ENCODE measurements around the gene RHOXF1.
"Not testable (repeated sequence)": the region's sequence is repeated elsewhere in the genome, so short reads cannot be mapped to it uniquely, and the experiment has no call there.

Gene RHOXF1, protein sequence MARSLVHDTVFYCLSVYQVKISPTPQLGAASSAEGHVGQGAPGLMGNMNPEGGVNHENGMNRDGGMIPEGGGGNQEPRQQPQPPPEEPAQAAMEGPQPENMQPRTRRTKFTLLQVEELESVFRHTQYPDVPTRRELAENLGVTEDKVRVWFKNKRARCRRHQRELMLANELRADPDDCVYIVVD

DNA sequence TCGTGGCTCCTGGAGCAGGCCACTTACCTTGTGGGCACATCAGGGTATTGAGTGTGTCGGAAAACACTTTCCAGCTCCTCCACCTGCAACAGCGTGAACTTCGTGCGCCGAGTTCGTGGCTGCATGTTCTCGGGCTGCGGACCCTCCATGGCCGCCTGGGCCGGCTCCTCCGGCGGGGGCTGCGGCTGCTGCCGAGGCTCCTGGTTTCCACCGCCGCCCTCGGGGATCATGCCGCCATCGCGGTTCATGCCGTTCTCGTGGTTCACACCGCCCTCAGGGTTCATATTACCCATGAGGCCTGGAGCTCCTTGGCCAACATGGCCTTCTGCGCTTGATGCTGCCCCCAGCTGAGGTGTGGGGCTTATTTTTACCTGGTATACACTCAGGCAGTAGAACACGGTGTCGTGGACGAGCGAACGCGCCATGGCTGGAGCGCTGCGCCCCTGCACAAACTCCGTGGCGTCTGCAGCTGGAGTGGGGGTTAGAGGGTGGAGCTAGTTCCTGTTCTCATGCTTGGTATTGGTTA is at the start of gene RHOXF1:
Gene RHOXF1 (minus strand): TSS at position 476 of the 526 bp plus-strand sequence. CDS start 51 bp downstream, at position 425.
- DNase-seq (ENCODE audit: low spot score), result no peak

DNA sequence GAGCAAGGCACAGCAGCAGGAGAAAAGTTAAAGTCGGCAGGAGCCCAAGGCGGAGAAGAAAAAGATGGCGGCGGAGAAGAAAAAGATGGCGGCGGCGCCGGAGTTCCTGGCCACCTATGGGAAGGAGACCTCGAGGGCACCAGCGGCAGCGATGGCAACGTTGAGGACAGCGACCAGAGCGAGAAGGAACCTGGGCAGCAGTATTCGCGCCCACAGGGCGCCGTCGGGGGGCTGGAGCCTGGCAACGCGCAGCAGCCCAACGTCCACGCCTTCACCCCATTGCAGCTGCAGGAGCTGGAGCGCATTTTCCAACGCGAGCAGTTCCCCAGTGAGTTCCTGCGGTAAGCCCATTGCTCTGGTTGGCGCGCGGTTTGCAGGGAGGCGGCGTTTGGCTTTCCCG is 43.4 kb upstream of the RHOXF1 start:
- DNase-seq (ENCODE audit: low spot score), result not testable (repeated sequence)

DNA sequence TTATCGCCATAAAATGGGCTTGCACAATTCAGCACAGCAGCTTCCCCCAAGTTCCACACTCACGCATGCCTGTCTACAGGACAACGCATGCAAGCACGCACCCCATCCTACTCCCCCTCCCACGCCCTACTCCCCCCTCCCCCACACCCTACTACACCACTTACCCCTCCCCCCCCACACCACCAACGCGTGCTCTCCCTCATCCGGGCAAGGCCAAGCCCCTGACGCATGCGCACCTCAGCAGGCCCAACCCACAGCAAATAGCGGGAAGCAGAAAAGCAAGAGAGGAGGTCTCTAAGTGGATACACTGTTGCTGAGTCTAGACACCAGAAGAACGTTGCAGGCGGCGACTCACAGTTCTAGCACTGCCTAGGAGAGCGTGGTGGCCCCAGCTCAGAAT is 42.6 kb upstream of the RHOXF1 start, which contains the start of gene RHOXF2:
Gene RHOXF2 (plus strand): TSS at position 301 of the 400 bp plus-strand sequence. CDS start 138 bp downstream, outside the sequence.
- DNase-seq (ENCODE audit: low spot score), result not testable (repeated sequence)

DNA sequence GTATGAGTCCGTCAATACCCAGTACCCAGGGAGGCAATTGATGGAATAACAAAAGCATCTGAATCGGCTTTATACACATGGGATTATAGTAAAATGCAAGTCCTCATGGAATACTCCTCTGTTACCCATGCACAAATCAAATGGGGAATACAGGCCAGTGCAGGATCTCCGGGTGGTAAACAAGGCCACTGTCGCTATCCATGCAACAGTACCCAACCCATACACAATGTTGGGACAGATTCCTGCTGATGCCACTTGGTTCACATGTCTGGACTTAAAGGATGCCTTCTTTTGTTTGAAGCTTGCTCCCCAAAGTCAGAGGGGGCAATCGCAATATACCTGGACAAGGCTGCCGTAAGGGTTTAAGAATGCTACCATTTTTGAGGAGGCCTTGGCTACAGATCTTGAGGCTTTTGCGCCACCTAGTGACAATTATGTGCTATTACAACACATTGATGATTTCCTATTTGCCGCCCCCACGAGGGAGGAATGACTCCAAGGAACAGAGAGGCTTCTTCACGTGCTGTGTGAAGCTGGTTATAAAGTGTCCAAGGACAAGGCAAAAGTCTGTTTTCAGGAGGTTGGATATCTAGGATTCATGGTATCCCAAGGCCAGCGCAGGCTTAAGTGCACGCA is 34.5 kb upstream of the RHOXF1 start:
- not testable (repeated sequence) for DNase-seq (ENCODE audit: low spot score)

DNA sequence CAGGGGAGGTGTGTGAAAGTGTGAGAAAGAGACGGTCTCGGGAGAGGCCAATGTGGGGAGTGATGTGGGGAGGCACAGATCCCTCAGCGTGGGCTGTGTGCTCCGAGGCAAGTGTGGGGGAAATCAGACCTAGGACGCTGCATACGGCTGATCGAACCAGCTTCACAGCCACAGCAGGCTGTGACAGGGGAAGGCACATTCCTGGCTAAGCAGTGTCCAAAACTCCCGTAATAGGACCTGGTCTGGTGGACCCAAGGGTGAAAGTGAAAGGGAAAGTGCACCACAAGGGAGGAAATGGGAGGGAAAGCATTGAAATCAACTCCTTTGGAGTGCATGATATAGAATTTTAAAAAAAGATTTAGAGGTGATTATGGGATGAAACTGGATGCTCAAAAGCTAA is 31.8 kb upstream of the RHOXF1 start:
- DNase-seq (ENCODE audit: low spot score), result no peak

DNA sequence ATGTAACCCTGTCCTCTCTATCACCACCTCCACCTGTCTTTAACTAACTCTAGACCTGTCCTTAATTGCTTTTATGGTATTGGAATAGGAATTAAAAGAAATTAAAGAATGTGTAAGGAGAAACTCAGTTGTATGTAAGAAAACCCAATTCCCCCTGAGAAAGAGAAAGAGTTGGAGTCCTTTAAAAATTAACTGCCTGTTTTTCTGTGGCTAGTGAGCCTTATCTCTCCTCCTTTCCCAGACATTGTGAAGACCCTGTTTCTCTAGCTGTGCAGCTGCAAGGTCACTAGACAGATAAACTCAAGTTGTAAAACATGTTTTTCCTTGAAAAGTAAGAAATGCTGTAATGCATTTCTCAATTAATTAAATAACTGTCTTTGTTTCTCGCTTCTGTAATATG is 30.6 kb upstream of the RHOXF1 start:
- not testable (repeated sequence) for DNase-seq (ENCODE audit: low spot score)

DNA sequence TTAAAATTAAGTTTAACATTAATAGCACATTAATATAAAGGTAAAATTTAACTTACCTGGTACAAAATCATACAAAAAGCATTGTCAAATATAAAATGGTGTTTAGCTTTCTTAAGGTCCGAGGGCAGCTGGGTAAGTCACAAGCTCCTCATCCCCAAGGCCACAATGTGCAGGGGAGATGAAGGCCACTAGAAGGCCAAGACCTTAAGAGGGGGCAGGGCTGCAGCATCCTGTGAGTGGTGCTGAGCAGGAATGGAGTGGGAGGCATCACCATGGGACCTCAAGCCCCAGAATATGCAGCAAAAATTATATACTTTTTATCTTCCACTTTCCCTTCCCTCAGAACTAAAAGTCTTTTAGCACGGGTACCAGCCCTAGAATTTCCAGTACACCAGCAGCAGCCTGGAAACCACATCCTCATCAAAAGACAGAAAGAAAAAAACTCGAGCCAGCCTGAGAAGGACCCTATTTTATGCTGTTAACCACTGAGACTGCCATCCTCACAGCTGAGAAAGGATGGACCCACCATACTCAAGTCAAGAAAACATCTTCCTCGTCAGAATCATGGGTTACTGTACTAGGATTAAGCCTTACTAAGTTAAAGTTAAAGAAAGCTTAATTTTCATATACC is 29.7 kb upstream of the RHOXF1 start:
- DNase-seq (ENCODE audit: low spot score), result no peak

DNA sequence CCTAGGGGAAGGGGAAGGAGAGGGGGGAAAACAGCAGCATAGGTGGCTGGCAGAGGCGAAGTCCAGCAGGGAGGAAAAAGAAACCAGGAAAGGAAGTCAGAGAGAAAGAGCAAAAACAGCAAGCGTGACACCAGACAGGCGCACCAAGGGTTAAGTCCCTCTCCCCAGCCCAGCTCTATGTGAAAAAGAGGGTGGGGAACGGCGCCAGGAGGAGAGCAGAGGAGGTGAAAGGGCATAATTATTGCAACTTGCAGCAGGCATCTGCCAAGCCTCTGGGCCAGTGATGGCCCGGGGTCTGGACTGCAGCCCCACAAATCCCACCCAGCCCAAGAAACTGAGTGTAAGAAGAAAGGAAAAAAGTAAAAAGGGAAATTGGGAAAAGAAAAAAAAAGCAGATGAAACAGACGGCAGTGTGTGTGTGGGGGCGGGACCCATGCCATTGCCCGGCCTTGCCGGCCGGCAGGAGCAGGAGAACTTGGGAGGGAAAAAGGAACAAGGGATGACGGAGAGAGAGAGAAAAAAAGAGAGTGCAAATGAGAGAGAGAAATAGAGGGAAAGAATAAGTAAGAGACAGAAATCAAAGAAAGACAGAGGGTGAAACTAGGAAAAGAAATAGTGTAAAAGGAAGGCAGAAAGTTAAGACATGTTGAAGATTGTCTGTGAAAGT is 28.6 kb upstream of the RHOXF1 start:
- peak; percentile 1 for DNase-seq (ENCODE audit: low spot score)

DNA sequence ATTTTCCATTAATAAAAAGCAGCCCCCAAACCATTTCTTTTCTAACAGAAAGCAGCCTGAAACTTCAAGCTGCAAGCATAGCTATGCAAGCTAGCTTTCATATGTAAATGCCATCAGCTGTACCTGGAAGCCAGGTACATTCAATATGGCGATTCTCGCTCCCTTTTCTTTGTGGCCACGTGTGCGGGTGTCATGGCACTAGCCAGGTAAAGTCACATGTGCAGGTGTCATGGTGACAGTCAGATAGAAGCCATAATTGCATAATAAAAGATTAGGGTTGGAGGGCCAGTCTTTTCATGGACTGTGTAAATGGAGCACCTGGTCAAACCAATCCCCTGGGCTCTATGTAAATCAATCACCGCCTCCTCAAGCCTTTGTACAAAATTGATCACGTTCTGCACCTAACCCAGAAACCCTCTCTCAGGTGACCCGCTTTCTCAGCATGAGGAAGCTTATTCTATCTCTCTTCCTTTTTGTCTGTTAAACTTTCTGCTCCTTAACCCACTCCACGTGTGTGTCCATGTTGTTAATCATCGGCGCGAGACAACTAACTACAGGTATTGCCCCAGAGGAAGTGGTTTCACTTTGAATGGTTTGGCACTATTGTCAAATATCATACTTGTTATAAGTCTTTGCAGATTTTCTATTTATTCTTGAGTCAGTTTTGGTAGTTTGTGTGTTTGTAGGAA is 24.7 kb upstream of the RHOXF1 start:
- DNase-seq (ENCODE audit: low spot score), result no peak

DNA sequence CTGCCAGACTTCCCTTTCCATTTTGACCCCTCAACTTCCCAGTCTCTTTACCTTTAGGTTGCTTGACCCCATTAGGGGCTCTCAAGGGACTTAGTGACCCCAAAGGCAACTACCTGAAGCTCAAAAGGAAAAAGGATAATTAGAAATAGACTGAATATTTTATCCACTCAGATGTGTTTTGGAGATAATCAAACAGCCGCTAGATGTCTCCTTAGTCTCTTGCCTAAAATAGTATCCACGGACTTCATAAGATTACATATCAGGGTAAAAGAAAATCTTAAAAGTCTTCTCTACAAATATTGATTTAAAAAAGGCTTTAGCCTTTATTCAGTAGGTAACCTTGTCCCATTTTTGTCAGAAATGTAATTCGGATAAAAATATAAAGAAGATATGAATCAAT is 21.7 kb upstream of the RHOXF1 start:
- no peak for DNase-seq (ENCODE audit: low spot score)

DNA sequence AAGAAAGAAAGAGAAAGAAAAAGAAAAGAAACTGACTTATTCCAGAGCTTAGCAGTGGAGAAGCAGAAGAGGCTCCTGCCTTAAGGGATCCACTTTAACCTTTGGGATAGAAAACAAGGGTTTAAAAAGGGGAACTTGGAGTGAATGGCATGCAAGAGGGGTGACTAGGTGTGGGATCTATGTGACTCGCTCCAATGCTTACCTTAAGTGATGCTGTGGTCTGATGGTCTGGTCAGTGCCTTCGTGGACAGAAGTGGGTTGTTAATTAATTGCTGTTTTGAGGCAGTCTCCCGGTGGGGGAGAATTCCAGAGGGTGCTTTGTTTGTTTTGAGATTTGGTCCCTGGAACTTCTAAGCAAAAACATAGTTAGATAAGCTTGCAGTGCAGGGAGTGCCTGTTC is 21.1 kb upstream of the RHOXF1 start:
- DNase-seq (ENCODE audit: low spot score), result no peak

DNA sequence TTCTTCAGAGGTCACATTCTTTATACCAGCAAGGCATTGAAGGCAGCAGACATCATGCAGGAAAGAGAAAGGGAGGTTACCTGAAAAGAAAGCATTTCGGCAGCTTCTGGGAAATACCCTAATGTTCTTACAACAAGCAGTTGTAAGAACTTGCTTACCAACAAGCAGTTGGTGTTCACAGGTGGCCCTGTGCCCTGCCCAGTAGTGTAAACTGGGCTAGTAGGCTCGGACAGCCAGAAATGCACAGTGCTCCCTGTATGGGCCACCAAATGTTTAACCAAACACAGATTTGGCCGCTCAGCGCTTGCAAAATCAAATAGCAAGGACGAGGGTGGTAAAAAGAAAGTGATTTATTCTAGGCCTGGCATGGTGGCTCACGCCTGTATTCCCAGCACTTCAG is 20.4 kb upstream of the RHOXF1 start:
- DNase-seq (ENCODE audit: low spot score), result no peak

DNA sequence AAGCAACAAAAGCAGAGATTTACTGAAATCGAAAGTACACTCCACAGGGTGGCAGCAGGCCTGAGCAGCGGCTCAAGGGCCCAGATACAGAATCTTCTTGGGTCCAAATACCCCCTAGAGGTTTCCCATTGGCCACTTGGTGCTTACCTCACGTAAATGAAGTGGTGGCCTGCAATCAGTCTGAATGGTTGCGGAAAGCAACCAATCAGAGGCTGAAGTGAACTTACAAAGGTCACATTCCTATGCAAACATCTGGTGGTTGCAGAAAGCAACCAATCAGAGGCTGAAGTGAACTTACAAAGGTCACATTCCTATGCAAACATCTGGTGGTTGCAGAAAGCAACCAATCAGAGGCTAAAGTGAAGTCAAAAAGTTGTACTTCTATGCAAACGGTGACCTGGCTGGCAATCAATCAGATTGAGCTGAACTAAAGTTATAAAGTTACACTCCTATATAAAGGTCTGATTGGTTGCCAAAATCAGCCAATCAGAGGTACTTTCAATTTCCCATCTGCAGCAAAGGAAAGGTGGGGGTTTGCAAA is 12.7 kb upstream of the RHOXF1 start:
- DNase-seq (ENCODE audit: low spot score), result not testable (repeated sequence)

DNA sequence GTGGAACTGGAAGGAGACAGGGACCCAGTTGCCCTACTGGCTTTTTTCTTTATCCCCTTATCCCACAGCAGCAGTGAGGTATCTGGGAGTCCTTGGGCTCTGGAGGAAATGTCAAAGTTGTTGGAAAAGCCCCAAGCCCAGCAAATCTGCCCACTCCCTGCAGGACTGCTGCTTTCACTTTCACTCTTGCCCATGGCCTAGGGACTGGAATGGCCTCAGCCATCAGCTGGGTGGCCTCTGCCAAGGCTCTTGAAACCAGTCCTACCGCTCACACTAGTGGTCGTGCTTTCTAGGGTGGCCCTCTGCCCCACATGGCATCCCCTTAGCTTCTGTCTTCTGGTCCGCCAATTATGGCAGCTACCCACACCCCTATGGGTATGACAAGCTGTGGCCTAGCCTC is 9.7 kb upstream of the RHOXF1 start:
- no peak for DNase-seq (ENCODE audit: low spot score)

DNA sequence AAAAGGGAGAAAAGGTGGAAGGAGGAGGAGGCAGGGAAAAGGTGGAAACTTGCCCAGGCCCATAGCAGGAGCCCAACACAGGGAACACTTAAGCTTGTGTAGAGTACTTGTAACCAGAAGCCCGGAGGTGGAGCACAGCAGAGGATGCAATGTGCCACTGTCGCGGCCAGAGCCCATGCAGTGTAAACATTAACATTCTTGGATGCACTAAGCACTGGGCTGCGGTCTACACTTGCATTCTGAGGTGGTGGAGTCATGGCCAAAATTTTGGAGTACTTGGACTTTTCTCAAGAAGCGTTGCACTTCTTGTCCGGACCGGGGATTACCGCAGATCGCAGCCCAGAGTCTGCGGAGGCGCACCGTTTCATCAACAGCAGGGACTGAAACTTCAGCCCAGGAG is 4.5 kb upstream of the RHOXF1 start:
- no peak for DNase-seq (ENCODE audit: low spot score)

DNA sequence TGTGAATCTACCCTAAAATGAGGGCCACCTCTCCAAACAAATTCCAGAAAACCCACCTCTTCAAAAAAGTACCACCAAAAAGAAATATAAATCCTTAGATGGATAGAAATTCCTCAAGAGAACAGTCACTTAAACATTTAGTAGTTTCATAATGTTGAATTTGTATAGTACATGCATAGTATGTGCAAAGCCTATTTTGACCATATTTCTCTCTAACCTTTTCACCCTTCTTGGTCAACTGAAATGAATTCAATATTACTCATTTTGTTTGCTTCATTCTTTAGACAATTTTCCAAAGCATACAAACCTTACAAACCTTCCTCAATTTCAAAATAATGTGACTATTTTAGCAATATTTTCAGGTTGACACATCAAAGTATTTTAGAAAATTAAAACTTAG is 4.1 kb downstream of the RHOXF1 start:
- DNase-seq (ENCODE audit: low spot score), result no peak

DNA sequence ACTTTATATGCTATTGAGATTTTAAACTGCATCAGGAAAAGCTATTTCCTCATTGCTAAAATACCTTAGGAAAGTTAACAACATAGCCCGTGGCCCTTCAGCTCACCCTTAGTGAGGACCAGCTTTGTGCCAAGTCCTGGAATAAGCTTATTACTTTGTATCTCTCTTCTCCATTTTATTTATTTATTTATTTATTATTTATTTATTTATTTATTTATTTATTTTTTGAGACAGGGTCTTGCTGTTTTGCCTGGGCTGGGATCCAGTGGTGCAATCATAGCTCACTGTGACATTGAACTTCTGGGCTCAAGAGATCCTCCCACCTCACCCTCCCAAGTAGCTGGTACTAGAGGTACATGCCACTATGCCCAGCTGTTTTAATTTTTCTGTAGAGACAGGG is 6.3 kb downstream of the RHOXF1 start:
- DNase-seq (ENCODE audit: low spot score), result no peak

DNA sequence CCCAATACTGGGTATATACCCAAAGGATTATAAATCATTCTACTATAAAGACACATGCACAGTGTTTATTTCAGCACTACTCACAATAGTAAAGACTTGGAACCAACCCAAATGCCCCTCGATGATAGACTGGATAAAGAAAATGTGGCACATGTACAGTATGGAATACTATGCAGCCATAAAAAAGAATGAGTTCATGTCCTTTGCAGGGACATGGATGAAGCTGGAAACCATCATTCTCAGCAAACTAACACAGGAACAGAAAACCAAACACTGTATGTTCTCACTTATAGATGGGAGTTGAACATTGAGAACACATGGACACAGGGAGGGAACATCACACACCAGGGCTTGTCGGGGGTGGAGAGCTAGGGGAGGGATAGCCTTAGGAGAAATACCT is 11.0 kb downstream of the RHOXF1 start:
- DNase-seq (ENCODE audit: low spot score), result not testable (repeated sequence)

DNA sequence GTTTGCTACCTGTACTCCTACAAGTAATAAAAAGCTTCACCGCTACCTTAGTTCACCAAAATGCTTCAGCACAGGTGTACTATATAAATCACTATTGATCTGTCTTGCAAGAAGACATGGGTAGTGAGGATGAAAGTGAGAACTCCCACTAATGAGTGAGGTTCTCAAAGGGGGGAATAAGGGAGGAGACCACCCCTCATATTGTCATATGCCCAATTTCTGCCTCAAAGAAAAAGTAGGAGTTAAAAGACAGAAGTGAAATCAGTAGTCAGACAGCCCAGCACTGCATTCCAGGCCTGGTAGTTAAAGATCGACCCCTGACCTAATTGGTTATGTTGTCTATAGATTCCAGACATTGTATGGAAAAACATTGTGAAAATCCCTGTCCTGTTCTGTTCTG is 14.7 kb downstream of the RHOXF1 start:
- DNase-seq (ENCODE audit: low spot score), result not testable (repeated sequence)

DNA sequence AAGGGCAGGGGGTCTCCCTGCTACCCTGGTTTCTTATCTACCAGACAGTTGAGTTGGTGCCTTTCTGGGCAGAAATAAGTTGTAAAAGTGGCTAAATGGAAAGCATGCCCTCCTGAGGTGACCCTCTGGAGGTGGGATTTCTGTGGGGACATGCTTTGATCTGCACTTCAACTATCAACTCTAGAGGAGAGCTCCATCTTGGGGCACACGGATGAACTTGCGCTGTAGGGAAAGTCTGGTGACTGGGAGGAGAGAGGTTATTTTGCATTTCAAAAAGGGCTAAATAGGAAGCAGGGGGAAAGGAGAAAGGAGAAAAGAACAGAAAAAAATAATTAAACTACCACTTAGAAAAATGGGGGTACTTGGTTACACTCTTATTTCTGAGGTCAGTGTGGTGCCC is 25.5 kb downstream of the RHOXF1 start:
- DNase-seq (ENCODE audit: low spot score), result no peak

DNA sequence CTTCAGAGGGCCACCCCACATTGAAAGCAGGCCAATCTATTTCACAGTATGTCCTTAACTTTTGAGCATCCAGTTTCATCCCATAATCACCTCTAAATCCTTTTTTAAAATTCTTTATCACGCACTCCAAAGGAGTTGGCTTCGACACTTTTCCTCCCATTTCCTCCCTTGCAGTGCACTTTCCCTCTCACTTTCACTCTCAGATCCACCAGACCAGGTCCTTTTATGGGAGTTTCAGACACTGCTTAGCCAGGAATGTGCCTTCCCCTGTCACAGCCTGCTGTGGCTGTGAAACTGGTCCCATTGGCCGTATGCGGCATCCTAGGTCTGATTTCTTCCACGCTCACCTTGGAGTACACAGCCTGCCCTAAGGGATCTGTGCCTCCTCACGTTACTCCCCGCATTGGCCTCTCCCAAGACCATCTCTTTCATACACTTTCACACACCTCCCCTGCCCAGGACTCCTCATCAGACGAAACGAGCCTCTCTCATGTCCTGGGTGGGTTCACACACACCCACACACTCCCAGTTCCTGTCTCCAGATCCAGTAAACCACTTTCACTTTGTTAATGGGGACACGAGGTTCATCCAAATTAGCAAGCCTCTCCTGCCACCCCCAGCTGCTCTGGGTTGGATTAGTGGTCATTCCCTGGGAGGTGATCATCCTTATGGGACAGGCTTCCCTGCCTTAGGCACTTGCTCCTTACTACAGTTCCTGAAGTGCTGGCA is 28.3 kb downstream of the RHOXF1 start:
- DNase-seq (ENCODE audit: low spot score), result no peak
